Neural cell (in vitro differentiated cells): Measurements from ENCODE around the gene COL4A4.

Experiments used
- CTCF ChIP-seq: fragments of 450-650 bp; IDR thresholded peaks from 2 replicates; pipeline ENCODE4 v1.5.1; 2014; ENCODE audit warnings: antibody characterized with exemption, mild to moderate bottlenecking, moderate library complexity; ENCODE audit not compliant: poor library complexity, severe bottlenecking
- EP300 ChIP-seq: fragments of 450-650 bp; conservative IDR thresholded peaks from 2 replicates; pipeline ENCODE4 v1.6.1; 2014; ENCODE audit warnings: antibody characterized with exemption, mild to moderate bottlenecking, moderate library complexity; ENCODE audit not compliant: poor library complexity, severe bottlenecking
- EZH2 ChIP-seq: fragments of 200-600, 300-800 bp; shearing (Covaris generic), sonication (generic); IDR thresholded peaks from 2 replicates; pipeline ENCODE4 v1.6.1; 2014; ENCODE audit warnings: antibody characterized with exemption, low read length, borderline replicate concordance, mild to moderate bottlenecking; ENCODE audit not compliant: insufficient read depth, poor library complexity, severe bottlenecking
- MXI1 ChIP-seq: fragments of 450-650 bp; conservative IDR thresholded peaks from 2 replicates; pipeline ENCODE4 v1.6.1; 2014; ENCODE audit warnings: antibody characterized with exemption, mild to moderate bottlenecking; ENCODE audit not compliant: poor library complexity, severe bottlenecking
- POLR2AphosphoS5 ChIP-seq: IDR thresholded peaks from 2 replicates; pipeline ENCODE4 v1.6.1; 2012
- RAD21 ChIP-seq: fragments of 450-650 bp; conservative IDR thresholded peaks from 2 replicates; pipeline ENCODE4 v1.6.1; 2014; ENCODE audit warnings: antibody characterized with exemption, mild to moderate bottlenecking, moderate library complexity
- REST ChIP-seq: IDR thresholded peaks from 2 replicates; pipeline ENCODE4 v1.6.1; 2012; ENCODE audit warnings: borderline replicate concordance
- SMC3 ChIP-seq: fragments of 450-650 bp; conservative IDR thresholded peaks from 2 replicates; pipeline ENCODE4 v1.6.1; 2014; ENCODE audit warnings: antibody characterized with exemption, mild to moderate bottlenecking, moderate library complexity; ENCODE audit not compliant: poor library complexity
- TAF1 ChIP-seq: IDR thresholded peaks from 2 replicates; pipeline ENCODE4 v1.6.1; 2012; ENCODE audit warnings: low read depth

GRCh38 chr2:227163998-227164762 is at the start of gene COL4A4, which contains the start of gene COL4A3:
- TF ChIP-seq CTCF = no peak
- no peak for TF ChIP-seq REST
- no peak for TF ChIP-seq POLR2AphosphoS5
- no peak for TF ChIP-seq TAF1
- no peak for TF ChIP-seq RAD21
- TF ChIP-seq EZH2 = no peak
- TF ChIP-seq EP300 = no peak
- no peak for TF ChIP-seq SMC3
- TF ChIP-seq MXI1 = no peak
